Right renal pelvis (tissue), 4 donors: ENCODE data around the gene SCYGR5. TPM values are rescaled to one million over a fixed set of nuclear protein-coding genes. Genes with fewer than 3 reads are reported as not detected.
"Not testable (repeated sequence)": the region's sequence is repeated elsewhere in the genome, so short reads cannot be mapped to it uniquely, and the experiment has no call there.

ENCODE experiments used
- DNase-seq, 4 donors: peaks; one replicate each; pipeline ENCODE4 v3.0.0-alpha.2; 2013; ENCODE audit warnings: low read depth in 4 of 4, low spot score in 3 of 4, missing footprints in 1 of 4
- polyA plus RNA-seq, 4 donors: library from polyadenylated mRNA; unstranded; fragments of 120-200 nt; gene quantifications; one replicate each; pipeline ENCODE4 v1.2.1, GENCODE V29; 2013; ENCODE audit not compliant: insufficient read length in 4 of 4

Gene SCYGR5
- polyA plus RNA-seq, 4 donors: not detected

DNA sequence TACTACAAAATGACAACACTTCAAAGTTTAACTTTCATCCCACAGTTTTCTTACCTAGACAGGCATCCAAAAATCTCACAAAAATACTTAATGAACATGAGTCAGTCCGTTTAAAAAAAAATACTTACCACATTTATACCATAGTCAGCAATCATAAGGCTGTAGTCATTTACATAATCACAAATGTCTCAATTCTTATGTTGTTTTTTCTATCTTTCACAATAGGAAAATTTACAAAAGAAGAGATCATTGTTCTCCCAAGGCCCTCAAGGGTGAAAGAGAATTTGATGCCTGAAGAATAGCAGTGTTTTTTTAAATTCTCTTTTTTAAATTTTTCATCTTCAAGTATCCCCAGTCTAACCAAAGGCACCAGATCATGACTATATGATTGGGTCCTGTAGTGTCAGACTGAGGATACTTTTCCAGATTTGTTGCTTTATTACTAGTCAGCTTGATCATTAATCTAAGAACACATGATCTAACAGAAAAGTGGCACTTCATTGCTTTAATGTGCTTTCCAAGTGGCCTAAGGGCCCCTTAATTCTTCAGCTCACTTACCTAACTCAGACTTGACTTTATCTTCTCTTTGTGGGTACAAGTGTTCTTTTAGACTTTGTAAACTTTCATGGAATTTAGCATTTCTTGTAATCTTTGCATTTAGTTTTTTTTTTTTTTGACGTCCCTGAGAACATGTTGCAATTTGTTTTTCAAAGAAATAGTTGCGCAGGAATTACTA, 4.7 kb downstream of the SCYGR5 start:
- no peak for DNase-seq

DNA sequence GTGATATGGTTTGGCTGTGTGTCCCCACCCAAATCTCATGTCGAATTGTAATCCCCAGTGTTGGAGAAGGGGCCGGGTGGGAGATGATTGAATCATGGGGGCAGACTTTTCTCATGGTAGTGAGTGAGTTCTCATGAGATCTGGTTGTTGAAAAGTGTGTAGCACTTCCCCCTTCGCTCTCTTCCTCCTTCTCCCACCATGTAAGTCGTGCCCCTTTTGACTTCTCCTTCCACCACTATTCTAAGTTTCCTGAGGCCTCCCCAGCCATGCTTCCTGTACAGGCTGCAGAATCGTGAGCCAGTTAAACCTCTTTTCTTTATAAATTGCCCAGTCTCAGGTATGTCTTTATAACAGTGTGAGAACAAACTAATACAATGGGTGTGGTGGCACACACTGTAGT, 7.0 kb downstream of the SCYGR5 start:
- not testable (repeated sequence) for DNase-seq

DNA sequence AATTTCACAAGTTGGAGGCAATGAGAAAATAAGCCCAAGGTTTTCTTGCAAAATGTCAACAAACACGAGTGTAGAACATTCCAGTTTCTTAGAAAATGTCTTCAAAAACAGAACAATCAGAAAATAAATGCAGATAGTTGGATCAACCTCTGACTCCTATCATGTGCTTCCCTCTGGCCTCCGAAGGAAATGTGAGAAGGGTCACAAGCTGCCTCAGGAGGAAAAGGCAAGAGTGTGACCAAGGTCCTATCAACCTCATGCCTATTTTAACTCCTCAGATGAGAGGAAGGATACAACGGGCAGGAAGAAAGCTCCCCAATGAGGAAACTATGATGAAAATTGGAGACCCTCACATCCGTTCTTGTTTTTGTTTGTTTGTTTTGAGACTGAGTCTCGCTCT, 7.9 kb downstream of the SCYGR5 start:
- DNase-seq: no peak

DNA sequence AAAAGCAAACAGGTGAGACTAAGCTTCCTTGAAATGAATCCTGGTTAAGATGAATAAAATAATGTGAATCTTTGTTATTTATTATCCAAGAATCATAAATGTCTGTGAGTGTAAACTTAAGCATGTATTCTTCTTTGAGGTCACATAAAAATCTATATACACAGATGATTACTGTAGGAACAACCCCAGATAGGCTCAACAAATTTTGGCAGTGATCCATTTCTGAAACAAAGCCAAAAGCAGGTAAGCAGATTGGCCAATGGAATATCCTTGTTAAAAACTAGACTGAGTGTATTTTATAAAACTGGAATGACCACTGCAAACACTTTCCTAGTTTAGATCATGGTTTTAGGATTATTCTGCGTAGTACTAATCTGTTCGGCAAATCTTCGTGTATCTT, 11.3 kb downstream of the SCYGR5 start:
- DNase-seq: no peak

DNA sequence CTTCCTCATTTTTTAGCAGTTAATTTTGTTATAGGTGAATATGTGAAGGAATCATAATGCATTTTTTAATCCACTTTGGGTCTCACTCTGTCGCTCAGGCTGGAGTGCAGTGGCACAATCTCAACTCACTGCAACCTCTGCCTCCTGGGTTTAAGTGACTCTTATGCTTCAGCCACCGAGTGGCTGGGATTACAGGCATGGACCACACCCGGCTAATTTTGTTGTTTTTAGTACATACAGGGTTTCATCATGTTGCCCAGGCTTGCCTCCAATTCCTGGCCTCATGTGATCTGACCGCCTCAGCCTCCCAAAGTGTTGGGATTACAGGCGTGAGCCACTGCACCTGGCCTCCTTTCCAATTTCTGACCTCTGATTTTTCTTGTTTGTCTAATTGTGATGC, 17.7 kb downstream of the SCYGR5 start:
- no peak for DNase-seq

DNA sequence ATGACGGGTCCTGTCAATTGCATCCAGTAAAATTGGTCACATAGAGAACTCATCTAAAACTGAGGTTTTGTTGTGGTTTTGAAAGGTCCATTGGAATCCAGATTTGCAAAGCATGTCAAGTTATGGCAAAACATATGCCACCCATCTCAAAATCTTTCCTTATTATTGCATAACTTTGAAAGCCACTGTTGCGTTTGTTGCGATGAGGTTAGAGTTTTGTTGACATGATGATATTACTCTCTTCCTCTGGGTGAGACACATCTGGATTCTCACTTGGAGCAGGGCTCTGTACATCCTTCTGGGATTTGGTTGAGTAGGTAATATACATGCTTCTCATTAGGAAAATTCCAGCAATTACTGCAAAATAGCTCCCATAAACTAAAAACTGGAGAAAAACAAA, 20.6 kb downstream of the SCYGR5 start:
- no peak for DNase-seq

DNA sequence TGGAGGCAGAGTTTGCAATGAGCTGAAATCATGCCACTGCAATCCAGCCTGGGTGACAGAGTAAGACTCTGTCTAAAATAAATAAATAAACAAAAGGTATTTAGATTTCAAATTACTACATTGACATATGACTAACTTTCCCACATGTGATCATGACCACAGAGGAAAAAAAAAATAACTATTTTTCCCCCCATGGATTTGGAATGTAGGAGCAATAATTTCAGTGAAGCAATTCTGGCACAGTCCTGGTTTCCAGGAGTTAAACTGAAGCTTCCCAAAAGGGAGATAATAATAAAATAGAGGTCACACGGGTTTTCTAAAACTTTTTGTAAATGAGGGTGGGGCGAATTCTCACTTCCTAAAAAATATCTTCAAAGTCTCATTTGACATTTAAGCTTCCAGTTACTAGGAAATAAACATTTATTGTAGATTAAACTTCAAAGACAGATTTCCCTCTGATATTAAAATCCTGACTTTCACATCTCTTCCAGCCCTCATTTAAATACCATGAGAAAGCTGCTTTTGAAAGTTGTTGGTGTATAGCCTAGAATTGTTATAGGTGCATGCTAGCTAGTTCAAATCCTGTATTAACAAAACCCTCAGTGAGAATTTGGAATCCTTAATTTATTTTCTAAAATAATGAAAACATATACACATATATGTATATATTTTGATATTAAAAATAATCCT, 30.5 kb downstream of the SCYGR5 start:
- no peak for DNase-seq

DNA sequence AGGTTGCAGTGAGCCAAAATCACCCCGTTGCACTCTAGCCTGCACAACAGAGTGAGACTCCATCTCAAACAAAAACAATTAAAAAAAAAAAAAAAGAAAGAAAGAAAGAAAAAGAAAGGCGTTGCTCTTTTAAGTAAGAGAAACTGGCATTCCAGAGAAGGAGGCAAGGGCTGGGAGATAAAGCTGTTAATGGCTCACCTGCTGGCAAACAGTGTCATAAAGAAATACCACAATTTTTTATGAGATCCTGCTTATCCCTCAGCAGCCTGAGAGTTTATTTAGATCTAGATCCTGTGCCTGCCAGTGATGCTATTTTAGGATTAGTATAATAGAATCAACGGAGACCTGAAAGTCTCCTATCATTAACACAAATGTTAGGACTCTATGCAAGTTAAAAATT, 35.0 kb downstream of the SCYGR5 start:
- DNase-seq: no peak

DNA sequence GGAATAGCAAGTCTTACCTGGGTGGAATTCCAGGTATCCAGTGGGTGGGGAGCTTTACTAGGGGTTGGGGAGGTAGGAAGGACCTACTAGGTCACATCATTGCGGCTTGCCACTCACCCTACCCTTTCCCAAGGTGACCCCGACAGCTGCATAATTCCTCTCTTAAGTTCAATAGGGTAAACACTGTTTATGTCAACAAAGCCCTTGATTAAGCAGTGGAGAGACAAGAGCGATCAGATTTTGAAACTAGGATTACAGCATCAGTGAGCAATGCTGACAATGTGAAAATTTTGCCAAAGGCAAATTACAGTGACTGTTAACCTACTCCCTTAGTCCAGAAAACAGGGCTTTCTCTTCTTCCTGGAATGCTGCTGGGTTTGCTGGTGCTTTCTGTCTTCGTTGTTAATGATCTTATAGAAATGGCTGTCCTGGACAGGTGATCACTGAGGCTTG, 36.7 kb downstream of the SCYGR5 start:
- DNase-seq: no peak

DNA sequence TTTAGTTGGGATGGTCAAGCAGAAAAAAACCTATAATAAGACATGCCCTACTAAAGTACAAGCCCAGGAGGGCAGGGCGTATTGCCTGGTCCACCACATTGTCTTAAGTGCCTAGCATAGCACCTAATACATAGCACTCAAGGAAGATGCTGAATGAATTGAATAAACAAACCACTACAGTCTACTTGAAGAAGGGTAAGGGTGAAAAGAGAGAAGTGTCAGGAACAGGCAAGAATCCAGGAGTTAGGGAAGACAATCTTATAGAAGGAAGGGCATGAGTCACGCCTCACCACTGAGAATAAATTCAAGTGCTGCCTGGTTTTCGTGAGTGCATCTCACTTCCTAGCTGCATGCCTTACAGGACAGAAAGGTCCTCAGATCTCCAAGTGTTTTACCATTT, 37.4 kb downstream of the SCYGR5 start:
- DNase-seq: no peak

DNA sequence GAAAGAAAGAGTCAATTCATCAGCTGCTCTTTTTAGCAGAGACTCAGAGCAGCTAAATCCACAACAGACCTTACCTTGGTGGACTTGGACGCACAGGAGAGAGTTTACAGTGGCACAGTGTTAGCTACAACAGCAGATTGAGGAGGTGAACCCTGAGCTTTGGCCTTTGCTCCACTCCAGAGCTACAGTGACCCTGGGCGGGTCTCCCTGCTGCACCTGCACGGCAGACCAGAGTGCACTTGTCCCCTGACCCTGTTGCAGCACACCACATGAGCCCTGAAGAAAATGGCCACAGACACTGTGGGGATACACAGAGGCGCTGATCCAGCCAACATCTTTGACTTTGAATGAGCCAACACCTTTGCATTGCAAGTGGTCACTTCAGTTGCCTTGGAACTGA, 40.3 kb downstream of the SCYGR5 start:
- no peak for DNase-seq

DNA sequence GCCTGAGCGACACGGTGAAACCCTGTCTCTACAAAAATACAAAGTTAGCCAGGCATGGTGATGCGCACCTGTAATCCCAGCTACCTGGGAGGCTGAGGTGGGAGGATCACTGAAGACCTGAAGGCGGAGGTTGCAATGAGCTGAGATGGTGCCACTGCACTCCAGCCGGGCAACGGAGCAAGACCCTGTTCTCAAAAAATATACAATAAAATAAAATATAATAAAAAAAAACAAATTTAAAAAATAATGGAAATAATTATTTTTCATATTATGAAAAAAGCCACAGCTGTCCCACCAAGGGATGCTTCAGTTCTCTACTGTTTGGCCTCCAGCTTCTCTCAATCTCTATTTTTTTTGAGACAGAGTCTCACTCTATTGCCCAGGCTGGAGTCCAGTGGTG, 40.8 kb downstream of the SCYGR5 start:
- no peak for DNase-seq

DNA sequence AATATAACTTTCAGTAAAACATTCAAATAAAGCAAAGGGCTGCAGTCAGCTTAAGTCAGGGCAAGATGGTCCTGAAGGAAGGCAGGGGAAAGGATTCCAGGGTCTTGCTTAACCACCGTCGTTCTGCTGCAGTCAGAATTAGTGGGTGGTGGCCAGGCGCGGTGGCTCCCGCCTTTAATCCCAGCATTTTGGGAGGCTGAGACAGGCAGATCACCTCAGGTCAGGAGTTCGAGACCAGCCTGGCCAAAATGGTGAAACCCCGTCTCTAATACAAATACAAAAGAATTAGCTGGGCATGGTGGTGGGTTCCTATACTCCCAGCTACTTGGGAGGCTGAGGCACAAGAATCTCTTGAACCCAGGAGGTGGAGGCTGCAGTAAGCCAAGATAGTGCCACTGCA, 44.4 kb downstream of the SCYGR5 start:
- no peak for DNase-seq

DNA sequence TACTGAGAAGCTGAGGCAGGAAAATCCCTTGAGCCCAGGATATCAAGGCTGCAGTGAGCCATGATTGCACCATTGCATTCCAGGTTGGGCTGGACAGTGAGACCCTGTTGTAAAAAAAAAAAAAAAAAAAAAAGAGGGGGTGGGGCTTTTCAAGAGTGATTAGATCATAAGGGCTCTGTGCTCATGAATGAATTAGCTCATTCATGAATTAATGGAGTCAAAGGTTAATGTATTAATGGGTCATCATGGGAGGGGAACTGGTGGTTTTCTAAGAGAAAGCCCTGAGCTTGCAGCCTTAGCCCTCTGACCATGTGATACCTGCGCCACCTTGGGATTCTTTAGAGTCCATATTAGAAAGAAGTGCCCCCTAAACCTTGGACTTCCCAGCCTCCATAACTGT, 46.7 kb downstream of the SCYGR5 start:
- DNase-seq: no peak

DNA sequence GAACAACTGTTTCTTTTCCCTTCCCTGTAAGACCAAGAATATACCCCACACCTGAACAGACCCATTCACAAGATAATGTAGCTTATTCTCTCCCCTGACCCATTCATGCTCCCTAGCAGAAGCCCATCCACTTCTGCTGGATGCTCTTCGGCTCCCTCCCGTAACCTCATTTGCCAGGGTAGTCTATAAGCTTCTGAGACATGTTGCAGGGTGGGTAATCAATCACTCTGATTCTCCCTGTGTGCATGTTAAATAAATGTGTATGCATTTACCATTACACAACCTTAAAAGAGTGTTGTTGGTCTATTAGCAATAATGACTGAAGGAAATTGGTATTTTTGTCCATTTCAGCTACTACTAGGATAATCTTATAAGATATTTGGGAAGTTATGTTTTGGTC, 49.9 kb downstream of the SCYGR5 start:
- DNase-seq: no peak

Other genes starting within 250 kb of the SCYGR5 start
- 10 to 100 TPM; 70.8 to 80.9 (median 73.7) TPM for gene AGFG1, start 194.6 kb upstream of the SCYGR5 start, polyA plus RNA-seq
- not detected for gene SCYGR2, start 67.9 kb upstream of the SCYGR5 start, polyA plus RNA-seq
- not detected for gene SCYGR3, start 52.0 kb upstream of the SCYGR5 start, polyA plus RNA-seq
- gene SCYGR4, start 49.3 kb upstream of the SCYGR5 start, polyA plus RNA-seq: not detected
- gene SLC19A3, start 51.2 kb downstream of the SCYGR5 start, polyA plus RNA-seq: 1 to 10 TPM; 6.6 to 9.8 (median 7.5) TPM
- gene SCYGR6, start 58.0 kb downstream of the SCYGR5 start, polyA plus RNA-seq: not detected
- not detected for gene SCYGR7, start 61.5 kb downstream of the SCYGR5 start, polyA plus RNA-seq
- not detected for gene SCYGR8, start 79.1 kb downstream of the SCYGR5 start, polyA plus RNA-seq
- gene CCL20, start 147.0 kb downstream of the SCYGR5 start, polyA plus RNA-seq: under 1 TPM in 2 of 4 donors, not detected in 2; 0.22 to 0.52 TPM
- gene DAW1, start 204.8 kb downstream of the SCYGR5 start, polyA plus RNA-seq: under 1 TPM; 0.50 to 0.67 (median 0.60) TPM